ENCODE results near the gene MAPRE2.

MAPRE2 gene

DNA sequence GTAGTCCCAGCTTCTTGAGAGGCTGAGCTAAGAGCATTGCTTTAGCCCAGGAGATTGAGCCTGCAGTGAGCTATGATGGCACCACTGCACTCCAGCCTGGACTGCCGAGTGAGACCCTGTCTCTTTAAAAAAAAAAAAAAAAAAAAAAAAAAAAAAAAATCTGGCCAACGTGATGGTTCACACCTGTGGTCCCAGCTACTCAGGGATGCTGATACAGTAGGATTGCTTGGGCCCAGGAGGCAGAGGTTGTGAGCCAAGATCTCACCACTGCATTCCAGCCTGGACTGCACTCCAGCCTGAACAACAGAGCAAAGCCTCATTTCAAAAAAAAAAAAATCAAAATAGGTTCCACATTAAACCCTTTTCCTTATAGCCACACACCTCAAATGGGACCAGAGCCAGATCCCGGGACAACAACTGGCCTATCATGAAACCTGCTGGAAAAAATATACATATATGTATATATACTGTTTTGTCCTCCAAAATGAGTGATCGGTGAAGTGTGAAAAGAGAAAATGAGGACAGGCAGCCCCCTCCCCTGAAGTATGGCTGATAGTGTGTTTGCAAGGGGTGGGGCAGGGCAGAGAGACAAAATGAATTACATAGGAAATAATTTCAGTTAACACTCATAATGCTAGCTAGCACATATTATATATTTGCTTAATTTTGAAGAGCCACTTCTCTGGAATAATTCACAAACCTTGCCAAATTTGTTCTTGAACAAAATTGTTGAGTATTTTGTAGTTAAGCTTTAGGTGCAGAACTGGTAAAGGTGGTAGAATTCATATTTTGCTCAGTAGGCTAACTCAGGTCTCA is 22.9 kb downstream of the MAPRE2 start:
- peak; percentile 34 for DNase-seq

DNA sequence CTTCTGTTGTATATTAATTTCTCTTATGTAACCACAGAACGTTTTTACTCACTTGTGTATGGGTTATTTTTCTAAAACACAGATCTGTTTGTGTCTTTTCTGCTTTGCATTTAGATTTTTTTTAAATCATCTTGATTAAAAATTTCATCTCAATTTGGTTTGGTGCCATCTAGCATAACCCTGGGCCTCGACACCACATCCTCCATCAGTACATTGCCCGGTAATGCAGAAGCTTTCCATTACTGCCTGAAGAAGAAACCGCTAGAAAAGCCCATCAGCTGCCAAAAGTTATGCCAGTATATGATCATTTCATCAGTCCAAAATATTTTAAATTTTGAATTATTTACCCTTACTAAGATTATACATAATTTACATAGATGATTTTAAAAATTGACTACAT is 26.2 kb downstream of the MAPRE2 start:
- no peak for DNase-seq

DNA sequence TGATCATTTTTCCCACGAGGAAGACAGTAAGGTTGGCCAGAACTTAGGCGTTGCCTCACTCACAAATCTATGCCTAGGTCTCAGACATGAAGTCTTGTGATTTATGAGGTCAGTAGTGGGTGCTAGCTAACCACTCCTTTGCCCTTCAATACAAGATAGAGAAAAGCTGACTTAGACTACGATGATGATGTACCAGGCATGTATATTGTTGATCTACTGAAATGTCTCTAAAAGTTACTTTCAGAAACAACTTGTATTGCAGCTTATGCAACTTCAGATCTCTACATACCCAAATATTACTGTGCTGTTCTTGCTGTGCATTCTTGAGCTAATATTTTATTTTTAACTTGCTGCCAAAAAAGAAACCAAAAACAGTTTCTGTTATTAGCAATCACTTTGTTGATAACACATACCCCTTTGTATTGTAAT is 30.6 kb downstream of the MAPRE2 start:
- DNase-seq: no peak

DNA sequence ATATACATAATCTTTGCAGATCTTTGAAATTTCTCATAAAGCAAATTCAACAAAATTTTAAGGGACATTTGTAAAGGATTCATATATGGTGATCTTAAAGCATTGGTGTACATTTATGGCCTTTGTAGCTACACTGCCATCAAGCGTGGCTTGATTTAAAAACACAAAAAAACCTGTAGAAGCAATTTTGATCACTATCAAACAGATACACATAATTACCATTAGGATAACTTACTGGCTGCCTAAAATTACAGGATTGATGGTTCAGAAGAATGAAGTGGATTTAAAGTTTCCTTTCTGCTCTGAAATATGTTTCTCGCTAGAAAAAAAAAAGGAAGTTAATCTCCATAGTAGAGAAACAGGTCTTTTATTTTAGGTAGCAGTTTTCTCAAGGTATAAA is 31.4 kb downstream of the MAPRE2 start:
- no peak for DNase-seq

DNA sequence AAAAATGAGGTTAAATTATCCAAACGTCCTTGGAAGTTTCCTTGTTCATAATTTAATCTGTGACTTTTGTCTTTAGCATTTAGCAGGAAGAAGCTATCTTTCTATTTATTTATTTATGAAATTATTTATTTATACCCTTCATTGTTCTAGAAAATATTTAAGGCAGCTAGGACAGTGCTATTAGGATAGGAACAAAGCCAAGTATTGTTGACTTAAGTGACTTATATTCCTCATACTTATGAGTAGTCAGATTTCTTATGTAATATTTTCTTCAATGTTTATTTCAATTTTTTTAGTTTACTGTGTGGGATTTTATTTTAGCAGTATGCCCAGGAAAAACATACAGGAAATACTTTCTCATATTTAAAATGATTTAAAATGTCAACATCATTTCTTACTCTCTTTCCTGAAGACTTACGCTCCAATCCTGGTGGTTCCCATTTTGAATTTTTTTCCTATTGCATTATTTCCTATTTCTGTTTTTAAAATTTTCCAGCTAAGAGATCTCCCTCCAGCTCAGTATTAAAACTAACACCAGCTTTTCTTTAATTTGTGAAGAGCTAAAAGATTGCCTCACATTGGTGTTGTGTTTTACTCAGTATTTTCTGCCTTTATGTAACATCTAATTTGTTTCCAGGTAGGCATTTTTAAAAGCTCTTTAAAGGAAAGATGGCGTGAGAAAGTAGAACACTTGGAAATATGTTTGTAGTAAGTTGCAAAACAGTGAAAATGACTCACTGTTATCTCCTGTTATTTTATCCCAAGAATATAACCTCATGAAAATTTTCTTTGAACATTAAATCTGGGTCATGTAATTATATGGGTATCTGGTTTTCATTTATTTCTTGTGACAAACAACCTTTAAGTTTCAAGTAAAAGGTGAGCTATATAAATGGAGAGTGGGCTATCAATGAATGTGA is 32.2 kb downstream of the MAPRE2 start:
- no peak for DNase-seq

DNA sequence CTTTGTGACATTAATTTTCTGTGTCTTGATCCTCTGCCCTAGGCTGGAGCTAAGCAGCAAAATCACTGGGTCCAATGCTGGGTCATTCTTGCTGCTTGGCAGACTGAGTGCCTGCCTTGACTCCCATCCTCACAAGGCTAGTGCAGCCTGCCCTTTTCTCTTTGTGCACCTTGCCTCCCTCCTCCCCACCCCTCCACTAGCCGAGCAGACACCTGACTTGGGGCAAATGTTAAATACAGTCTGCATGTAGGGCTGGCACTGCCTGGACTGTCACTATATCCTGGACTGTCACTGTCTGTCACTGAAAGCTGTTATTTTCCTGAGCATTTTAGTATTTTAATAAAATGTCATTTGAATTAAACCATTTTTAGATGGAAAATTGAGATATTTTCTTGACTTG is 33.4 kb downstream of the MAPRE2 start:
- no peak for DNase-seq

DNA sequence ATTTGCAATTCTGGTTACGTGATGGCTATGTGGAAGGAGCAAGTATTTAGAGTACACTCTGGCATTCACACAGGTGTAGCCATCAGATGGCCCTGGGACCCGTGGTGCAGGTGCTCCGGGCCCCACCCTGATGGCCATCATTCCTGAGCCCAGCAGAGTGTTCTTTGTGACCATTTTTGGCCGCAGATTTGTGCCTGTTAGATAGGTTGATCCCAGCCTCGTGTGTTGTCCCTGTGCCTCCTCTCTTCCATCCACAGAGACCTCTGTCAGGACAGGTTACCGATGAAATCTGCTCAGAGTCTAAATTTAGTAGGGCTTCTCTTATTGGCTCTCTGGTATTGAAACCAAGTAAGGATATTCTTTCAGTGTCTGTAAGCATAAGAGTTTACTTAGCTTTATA is 33.9 kb downstream of the MAPRE2 start:
- no peak for DNase-seq

DNA sequence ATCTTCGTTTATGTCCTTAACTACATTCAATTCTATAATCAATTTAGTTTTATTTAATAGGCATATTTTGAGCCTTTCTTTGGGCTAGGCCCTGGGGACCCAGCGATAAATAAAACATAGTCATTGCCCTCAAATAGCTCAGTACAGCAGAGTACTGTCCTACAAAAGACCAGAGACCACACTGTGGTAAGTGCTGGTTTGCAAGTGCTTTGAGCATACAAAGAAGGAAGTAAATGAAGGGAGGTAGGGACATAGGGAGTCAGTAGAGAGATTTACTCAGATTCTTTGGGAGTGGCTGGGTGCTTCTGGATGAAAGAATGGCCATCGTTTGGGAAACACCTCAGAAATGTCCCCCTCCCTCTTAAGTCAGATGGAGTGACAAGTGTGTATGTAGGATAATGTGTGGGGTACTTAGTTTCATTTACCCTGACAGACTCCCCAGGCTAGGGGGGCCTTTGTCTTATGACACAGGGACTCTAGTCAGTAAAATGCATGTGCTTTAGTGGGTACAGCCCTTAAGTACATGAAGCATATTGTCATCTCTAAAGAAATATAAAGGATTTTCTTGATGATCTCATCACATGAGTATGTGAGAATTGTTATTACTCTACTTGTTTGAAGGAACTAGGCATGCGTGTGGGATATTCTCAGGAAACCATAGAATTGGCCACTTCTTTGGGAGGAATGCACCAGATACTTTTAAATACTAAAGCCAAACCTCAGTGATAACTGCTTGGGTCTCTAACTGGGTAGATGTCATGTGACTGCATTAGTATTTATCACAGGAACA is 35.1 kb downstream of the MAPRE2 start:
- DNase-seq: no peak

DNA sequence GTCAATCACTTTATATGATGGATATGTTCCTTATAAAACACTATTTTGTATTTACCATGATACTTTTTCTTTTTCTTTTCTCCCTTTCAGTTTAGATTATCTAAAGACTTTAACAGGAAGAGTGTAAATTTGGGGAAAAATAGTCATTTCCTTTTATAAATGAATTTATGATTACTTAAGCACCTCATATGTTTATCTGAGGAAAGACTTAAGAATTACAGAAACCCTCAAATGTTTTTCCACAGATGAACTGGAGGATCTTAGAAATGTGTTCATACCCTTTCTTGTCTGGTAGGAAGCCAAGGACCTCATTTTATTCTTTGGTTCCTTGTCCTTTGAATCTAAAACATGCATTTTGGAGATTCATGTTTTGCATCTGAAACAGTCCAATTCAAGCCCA is 36.7 kb downstream of the MAPRE2 start:
- DNase-seq: no peak

DNA sequence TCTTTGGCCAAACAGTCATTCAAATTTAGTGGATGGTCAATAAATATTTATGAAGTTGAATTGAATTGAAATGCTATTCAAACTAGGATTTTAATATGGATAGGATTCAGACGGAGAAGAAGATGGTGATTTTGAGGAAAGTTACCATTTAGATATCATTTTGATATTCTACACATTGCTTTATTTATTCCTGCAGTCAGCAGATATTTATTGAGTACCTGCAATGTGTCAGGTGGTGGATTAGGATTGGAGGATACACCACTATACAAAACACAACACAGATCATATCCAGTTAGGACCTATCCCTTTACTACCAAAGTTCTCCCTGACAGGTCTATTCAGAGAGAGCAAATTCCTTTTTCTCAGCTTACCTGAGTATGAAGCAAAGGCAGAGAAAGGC is 38.8 kb downstream of the MAPRE2 start:
- no peak for DNase-seq

DNA sequence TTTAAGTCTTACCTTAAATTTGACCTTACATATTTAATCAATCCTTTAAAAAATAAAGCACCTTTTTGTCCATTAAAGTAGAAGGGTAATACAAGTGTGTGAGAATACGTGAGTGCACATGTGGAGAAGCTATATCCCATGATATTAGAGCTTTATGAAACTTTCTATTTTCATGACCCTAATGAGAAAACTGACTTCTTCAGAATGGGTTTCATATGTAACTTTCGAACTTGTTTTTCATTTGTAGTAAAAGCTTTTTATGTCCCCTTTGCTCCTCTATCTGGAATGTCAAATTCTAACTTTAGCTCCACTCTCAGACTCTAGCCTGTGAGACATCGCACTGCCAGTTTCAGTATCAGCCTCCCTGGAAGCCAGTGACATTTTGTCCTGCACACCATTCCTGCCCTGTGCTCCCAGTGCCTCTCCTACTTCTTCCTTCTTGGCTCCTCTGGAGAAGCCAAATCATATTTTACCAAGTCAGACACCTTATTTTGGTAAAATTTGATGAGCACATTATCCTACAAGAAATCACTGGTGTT is 42.0 kb downstream of the MAPRE2 start:
- no peak for DNase-seq

DNA sequence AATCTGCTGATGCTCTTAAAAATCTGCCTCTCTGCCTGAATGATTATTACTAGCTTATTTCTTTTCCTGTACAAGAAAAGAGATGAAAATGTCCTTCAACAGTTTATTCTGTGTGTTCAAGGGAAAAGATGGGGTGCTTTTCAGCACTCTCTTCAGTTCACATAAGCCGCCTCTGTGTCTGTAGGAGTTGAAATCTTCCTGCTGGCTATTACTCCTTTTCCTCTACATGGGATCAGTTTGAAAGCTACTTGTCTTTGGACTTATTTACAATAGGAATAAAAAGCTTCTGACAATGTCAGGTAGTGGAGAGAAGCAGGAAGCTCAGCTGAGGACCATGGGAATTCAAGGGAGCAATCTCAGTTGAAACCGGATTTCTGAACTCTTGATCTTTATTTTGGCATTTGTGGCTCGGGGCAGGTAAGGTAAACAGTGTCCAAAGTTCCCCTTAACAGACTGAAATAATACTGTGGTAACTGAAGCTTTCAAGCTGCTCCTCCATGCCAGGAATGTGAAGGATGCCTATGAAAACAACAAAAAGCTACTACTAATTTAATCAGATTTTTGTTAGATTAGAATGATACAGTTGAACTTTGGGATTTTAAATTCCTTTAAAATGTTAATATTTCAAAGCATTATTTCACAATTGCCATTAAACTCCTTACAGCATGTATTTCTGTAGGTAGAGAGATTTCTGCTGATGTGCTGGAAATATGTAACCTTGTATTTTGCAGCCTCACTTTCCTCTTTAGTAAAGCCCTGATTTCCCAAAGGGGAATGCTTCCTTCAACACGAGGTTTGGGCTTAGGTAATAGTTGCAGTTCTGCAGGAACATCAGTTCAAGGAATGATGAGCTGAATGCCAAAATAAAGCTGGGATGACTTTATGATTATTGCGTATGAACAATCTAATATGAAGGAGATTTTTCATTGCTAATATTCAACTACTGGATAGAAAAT is 43.6 kb downstream of the MAPRE2 start:
- DNase-seq: no peak

DNA sequence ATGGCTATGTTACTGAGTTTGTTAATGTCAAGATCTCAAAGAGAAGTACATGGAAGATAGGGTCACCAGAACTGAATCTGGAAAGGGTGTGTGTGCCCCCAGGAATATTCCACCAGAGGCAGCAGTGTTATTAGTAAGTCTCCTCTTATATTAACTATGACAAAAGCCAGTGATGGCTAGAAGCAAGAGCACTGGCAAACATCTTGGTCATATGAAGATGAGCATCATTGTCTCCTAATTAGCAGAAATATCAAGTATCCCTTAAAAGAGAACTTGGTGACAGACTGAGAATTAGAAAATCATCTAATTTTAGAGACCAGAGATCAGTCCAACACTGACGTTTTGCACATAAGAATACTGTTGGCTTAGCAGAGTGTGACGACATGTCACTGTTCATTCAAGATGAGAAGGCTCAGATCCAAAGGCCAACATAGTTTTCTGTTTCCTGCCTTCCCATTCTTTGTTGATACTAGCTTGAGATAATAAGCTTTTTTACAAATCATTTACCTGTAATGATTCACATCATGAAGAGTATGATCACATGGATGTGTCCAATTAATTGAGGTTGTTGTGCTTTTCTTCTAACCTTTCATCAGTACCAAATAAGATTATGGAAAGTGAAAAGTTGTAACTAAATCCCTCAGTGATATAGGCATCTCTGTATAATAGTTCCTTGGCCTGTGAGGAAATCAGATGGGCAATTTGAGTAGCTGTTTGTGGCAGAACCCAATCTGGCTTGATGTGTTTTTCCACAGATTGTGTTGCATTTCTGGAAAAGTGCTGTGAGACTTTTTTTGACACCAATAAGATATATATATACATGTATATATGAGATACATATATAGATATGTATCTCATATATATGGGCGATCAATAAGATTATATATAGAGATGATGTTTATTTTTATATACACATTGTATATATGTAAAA is 44.5 kb downstream of the MAPRE2 start:
- DNase-seq: no peak

DNA sequence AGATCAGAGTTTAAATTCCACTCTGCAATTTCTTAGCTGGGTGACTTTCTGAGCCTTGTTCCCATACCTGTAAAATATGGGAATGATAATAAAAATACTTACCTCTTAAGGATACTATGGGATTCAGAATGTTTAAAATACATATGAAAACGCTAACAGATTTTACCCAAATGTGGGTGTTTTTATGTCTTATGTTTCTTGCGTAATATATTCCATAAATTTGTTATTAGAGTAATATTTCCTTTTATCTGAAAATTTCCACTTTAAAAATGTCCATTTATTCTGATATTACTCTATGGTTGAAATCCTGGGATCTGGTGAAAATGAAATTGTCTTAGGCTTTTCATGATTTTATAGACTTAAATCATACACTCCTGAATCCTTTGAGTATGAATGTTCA is 45.5 kb downstream of the MAPRE2 start:
- no peak for DNase-seq

DNA sequence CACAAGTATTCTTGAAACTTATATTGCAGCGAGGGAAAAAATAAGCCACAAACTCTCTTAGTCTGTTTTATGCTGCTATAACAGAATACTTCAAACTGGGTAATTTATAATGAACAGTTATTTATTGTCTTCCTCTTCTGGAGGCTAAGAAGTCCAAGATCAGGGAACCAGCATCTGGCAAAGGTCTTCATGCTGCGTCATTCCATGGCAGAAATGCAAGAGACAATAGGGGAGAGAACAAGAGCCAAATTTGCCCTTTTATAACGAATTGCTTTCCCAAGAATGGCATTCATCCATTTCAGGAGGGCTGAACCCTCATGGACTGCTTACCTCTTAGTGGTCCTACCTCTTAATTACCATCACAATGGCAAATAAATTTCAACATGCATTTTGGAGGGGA is 46.5 kb downstream of the MAPRE2 start:
- no peak for DNase-seq

DNA sequence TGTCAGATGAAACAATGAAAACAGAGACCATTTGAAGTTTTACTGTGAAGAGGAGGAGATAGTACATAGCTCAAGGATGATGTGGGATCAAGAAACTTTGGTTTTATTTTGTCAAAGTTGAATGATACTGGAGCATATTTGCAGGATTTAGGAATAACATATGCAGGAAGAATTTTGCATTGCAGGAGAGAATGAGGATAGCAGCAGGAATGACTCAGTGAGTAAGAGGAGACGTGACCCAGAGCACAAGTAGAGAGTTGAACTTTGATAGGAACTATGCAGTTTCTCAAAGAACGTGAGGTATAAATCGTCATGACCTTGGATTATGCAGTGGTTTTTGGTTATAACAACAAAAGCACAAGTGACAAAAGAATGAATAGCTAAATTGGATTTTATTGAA is 47.7 kb downstream of the MAPRE2 start:
- no peak for DNase-seq

DNA sequence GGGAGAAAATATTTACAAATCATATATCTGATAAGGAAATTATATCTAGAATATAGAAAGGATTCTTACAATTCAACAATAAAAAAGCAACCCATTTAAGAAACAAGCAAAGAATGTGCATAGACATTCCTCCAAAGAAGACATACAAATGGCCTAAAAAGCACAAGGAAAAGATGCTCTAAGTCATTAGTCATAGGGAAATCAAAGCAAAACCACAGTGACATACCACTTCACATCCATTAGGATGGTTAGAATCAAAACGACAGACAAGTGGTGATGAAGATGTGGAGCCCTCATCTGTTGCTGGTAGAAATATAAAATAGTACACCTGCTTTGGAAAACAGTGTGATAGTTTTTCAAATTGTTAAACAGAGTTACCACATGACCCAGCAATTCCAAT is 48.2 kb downstream of the MAPRE2 start:
- DNase-seq: no peak

DNA sequence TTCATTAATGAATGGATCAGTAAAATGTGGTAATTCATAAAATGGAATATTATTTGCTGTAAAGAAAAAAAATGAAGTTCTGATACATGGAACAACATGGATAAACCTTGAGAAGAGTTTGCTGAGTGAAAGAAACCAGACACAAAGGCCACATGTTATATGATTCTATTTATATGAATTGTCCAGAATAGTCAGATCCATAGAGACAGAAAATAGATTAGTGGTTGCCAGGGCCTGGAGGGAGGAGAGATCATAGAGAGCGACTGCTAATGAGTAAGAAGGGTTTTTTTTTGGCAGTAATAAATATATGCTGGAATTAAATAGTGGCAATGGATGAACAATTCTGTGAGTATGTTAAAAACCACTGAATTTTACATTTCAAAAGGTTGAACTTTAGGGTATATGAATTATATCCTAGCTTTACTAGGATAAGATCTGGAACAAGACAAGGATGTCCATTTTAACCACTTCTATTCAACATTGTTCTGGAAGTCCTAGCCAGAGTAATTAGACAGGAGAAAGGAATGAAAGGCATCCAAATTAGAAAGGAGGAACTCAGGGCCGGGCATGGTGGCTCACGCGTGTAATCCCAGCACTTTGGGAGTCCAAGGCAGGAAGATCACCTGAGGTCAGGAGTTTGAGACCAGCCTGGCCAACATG is 48.8 kb downstream of the MAPRE2 start:
- DNase-seq: no peak

DNA sequence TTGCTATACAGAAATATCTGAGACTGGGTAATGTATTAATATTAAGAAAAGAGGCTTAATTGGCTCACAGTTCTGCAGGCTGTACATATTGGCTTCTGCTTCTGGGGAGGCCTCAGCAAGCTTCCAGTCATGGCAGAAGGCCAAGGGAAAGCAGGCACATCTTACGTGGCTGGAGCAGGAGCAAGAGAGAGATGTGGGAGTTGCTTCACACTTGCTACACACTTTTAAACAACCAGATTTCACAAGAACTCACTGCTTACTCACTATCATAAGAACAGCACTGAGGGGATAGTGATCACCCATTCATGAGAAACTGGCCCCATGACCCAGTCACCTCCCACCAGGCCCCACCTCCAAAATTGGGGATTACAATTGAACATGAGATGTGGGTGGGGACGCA is 50.6 kb downstream of the MAPRE2 start:
- DNase-seq: no peak

Measured in retina (tissue), 1 donor.